ENCODE data around the gene PHLPP1. TPM values are rescaled to one million over a fixed set of nuclear protein-coding genes. Genes with fewer than 3 reads are reported as not detected.

PHLPP1 gene
- total RNA-seq, 1 donor from 2014 or later = 12.3 TPM

DNA sequence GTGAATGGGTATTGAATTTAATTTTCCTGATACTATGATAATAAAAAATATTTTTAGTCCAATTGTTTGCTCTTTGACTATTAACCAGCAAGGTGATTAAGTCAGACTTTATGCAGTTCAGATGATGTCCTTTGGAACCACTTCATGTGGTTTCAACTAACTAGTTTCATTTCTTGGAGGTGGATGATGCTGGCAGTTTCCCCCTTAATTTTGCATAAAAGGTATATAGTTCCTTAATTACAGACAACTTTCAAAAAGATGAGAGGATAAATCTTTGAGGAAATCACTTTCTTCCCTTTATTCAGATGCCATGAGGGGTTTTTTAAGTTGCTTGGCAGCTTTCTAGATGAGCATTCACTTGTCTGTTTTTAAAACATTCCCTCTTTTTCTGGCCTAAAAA is 223.1 kb downstream of the PHLPP1 start:
- no peaks in the 10 kb centered on the region for H3K36me3 Mint-ChIP-seq (ENCODE audit: low read depth)
- H3K4me3 Mint-ChIP-seq = no peak overlapping the region
- DNase-seq = peak; percentile 37
- H3K27ac Mint-ChIP-seq = no peak overlapping the region
- no peaks in the 10 kb centered on the region for H3K9me3 Mint-ChIP-seq
- no peaks in the 10 kb centered on the region for H3K27me3 Mint-ChIP-seq
- intact Hi-C loops (cut with micrococcal nuclease) = no loop called here
- H3K4me1 Mint-ChIP-seq = peaks cover 11% of the 10 kb centered on the region

DNA sequence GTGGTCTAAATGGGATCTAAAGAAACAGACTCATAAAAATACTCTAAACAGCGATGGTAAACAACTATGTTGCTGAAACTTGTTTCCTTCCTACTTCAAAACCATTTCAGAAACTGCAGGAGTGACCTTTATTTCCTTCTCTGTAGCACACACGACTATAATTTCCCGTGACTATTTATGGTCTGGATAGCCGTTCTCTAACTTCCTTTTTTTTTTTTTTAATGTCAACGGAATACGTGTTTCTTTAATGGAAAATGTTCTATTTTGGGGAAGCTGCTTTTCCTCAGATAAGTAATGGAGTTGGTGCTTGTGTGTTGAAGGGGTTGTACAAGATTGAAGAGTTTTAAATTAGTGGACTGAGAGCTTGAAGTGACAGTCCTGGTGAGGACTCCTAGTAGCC is 224.1 kb downstream of the PHLPP1 start:
- intact Hi-C loops (cut with micrococcal nuclease) = no loop called here
- Mint-ChIP-seq H3K36me3 (ENCODE audit: low read depth) (no peaks in the 10 kb centered on the region), H3K27me3 (no peaks in the 10 kb centered on the region), H3K9me3 (no peaks in the 10 kb centered on the region), H3K4me3 (no peak overlapping the region), H3K27ac (no peak overlapping the region), H3K4me1 (peaks cover 11% of the 10 kb centered on the region)
- no peak for DNase-seq

DNA sequence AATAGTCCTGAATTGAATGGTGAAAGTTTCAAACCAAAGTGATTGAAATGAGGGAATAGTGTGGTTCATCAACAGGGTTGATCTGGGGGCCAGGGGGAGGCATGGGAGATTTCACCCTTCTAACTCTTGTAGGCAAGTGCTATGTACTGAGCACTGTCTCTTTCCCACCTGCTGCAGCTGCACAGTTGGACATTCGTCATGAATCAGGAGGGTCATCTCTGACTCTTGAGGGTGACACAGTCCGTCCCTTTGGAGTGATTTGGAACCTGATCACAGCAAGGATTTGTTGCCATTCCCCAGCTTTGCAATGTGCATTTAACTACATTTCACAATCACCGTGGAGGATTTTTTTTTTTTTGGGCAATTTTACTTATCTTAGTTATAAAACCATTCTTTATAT is 224.6 kb downstream of the PHLPP1 start:
- no peaks in the 10 kb centered on the region for H3K27me3 Mint-ChIP-seq
- intact Hi-C loops (cut with micrococcal nuclease) = no loop called here
- peaks cover 11% of the 10 kb centered on the region for H3K4me1 Mint-ChIP-seq
- no peak overlapping the region for H3K4me3 Mint-ChIP-seq
- no peak for DNase-seq
- no peak overlapping the region for H3K27ac Mint-ChIP-seq
- no peaks in the 10 kb centered on the region for H3K9me3 Mint-ChIP-seq
- no peaks in the 10 kb centered on the region for H3K36me3 Mint-ChIP-seq (ENCODE audit: low read depth)

DNA sequence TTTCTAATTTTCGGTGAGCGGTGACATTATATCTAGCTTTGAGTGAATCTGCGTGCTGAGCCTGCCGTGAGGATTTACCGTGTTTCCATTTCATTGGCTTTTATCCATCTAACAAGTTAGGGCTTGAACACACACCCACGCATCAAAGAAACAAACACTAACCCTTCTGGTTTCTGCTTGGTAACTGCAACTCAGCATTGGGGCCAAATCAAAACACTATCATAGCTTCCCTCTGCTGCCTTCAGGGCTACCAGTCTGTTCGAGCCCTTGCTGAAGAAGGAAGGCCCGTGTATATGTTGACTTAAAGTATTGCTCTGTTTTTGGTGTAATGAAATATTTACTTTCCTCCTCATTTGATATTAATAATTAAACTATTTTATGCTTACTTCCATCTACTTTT is 227.2 kb downstream of the PHLPP1 start:
- Mint-ChIP-seq H3K4me3 (no peak overlapping the region), H3K9me3 (no peaks in the 10 kb centered on the region), H3K27me3 (no peaks in the 10 kb centered on the region), H3K36me3 (ENCODE audit: low read depth) (peaks cover 4% of the 10 kb centered on the region), H3K27ac (no peak overlapping the region), H3K4me1 (peaks cover 11% of the 10 kb centered on the region)
- intact Hi-C loops (cut with micrococcal nuclease) = no loop called here
- peak; percentile 38 for DNase-seq

DNA sequence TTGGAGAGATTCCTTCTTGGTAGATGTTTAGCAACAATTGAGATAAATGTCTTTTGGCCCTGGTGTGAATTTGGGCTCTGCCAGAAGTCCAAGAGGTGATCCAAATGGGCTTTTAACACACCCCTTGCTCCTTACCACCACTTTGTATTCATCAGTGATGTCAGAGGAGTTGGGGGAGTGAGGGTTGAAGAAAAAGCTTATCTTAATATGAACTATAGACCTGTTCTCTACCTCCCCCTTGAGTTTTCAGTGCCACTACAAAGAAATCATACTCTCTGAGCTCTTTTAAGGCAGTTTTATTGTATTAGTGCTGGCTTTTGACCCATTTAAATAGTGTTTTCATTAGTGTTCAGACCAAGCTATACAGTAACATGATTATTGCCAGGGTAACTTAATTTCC is 229.1 kb downstream of the PHLPP1 start:
- intact Hi-C loops (cut with micrococcal nuclease) = no loop called here
- Mint-ChIP-seq H3K4me3 (no peak overlapping the region), H3K9me3 (no peaks in the 10 kb centered on the region), H3K27me3 (no peaks in the 10 kb centered on the region), H3K4me1 (peaks cover 2% of the 10 kb centered on the region), H3K36me3 (ENCODE audit: low read depth) (peaks cover 4% of the 10 kb centered on the region), H3K27ac (no peak overlapping the region)
- peak; percentile 34 for DNase-seq

DNA sequence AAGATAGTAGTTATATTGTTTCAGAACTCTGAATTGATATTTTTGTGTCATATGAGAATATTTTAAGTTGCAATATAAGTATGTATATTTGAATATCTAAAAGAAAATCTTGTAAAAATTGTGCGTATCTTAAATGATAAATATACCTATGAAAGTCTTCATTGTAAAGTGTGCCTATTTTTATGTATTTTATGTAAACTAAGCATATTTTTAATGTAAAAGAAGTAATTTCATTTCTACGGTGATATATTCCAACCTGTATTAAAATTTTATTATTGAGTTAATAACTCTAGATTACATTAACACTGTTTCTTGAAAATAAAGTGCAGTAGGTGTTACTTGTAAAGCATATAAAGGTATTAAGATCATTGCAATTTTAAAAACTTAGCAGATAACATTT is 233.4 kb downstream of the PHLPP1 start:
- H3K27me3 Mint-ChIP-seq = no peaks in the 10 kb centered on the region
- peaks cover 6% of the 10 kb centered on the region for H3K4me1 Mint-ChIP-seq
- intact Hi-C loops (cut with micrococcal nuclease) = no loop called here
- H3K36me3 Mint-ChIP-seq (ENCODE audit: low read depth) = peaks cover 4% of the 10 kb centered on the region
- H3K9me3 Mint-ChIP-seq = no peaks in the 10 kb centered on the region
- H3K27ac Mint-ChIP-seq = no peak overlapping the region
- no peak overlapping the region for H3K4me3 Mint-ChIP-seq
- no peak for DNase-seq

DNA sequence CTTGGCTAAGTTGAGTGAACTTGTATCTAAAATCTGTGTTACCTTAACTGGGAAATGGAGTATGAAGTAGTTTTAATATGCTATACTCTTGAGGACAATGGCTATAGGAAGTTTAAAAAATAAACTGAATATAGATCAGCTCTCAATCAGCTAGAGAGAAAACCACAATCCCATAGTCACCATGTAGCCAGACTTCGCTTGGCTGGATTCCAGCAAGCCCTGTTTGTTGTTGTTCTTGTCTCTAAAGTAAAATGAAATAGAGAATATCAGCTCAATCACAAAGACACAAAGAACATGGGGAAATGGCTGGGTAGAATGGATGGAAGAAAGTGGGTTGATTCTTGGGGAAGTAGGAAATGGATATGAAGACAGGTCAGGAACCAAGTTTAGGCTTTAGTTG is 234.9 kb downstream of the PHLPP1 start:
- intact Hi-C loops (cut with micrococcal nuclease) = loop anchor here (10.0 kb wide), 1 partner anchor 105 kb away; no protein-coding TSS in a partner anchor

DNA sequence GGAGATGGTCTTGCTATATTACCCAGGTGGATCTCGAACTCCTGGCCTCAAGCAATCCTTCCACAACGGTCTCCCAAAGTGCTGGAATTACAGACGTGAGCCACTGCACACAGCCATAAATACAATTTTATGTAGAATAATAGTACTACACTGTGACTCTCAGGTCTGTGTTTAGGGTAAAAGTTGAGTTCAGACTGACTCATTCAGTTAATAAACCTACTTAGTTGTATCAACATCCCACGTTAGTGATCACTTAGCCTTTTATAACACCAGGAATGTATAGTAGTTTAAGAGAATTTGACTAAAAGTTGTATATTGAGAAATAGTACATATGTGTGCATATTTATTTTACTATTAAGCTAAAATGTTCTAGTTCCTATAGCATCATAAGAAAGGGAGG is 237.5 kb downstream of the PHLPP1 start:
- Mint-ChIP-seq H3K4me1 (peaks cover 14% of the 10 kb centered on the region), H3K36me3 (ENCODE audit: low read depth) (no peaks in the 10 kb centered on the region), H3K27ac (no peak overlapping the region), H3K27me3 (no peaks in the 10 kb centered on the region), H3K4me3 (no peak overlapping the region), H3K9me3 (no peaks in the 10 kb centered on the region)
- DNase-seq = no peak
- intact Hi-C loops (cut with micrococcal nuclease) = loop anchor here (10.0 kb wide), 1 partner anchor 108 kb away; no protein-coding TSS in a partner anchor

More for the DNA sequence above, 234.9 kb downstream of the PHLPP1 start:
- no peak for DNase-seq
- Mint-ChIP-seq H3K9me3 (no peaks in the 10 kb centered on the region), H3K4me3 (no peak overlapping the region), H3K4me1 (peaks cover 14% of the 10 kb centered on the region), H3K27me3 (no peaks in the 10 kb centered on the region), H3K27ac (no peak overlapping the region), H3K36me3 (ENCODE audit: low read depth) (peaks cover 4% of the 10 kb centered on the region)

DNA sequence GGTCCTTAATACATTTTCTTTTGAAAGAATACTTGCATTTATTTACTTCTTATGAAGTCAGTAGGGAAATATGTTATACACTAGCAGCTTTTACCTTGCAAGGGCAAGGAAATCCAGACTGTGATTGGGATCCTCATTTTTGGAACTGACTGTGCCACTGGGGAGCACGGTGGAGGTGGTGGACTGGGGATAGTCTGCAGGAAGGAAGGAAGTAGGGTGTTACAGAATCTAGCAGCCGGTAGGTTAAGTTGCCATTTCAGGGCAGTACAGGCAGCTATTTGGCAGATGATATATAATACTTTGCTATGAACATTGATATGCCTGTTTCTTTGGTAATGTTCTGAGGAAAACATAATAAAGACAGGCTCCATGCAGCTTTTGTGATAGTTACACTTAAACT is 238.3 kb downstream of the PHLPP1 start:
- Mint-ChIP-seq H3K4me1 (peaks cover 14% of the 10 kb centered on the region), H3K36me3 (ENCODE audit: low read depth) (no peaks in the 10 kb centered on the region), H3K9me3 (no peaks in the 10 kb centered on the region), H3K27me3 (no peaks in the 10 kb centered on the region), H3K27ac (no peak overlapping the region), H3K4me3 (no peak overlapping the region)
- DNase-seq = no peak
- intact Hi-C loops (cut with micrococcal nuclease) = loop anchor here (10.0 kb wide), 1 partner anchor 109 kb away; no protein-coding TSS in a partner anchor

DNA sequence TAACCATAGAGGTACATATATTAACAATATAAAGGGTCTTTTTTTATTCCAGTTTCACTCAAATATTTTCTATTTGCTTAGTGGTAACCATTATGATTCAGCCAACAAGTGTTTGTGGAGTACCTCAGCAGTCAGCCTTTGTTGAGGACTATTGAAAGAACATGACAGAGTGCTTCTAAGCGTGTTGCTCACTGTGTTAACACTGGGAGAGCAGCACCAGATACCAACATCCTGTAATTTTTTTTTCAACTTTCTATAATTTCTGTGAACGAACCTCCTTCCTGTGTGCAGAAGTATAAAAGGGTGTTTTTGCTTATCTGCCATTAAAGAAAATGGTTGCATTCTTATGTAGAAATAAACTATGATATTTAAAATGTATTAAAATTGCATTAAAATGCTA is 239.0 kb downstream of the PHLPP1 start:
- H3K36me3 Mint-ChIP-seq (ENCODE audit: low read depth) = no peaks in the 10 kb centered on the region
- DNase-seq = no peak
- H3K4me3 Mint-ChIP-seq = no peak overlapping the region
- H3K9me3 Mint-ChIP-seq = no peaks in the 10 kb centered on the region
- H3K27ac Mint-ChIP-seq = no peak overlapping the region
- no peaks in the 10 kb centered on the region for H3K27me3 Mint-ChIP-seq
- intact Hi-C loops (cut with micrococcal nuclease) = loop anchor here (10.0 kb wide), 1 partner anchor 110 kb away; no protein-coding TSS in a partner anchor
- peaks cover 14% of the 10 kb centered on the region for H3K4me1 Mint-ChIP-seq

DNA sequence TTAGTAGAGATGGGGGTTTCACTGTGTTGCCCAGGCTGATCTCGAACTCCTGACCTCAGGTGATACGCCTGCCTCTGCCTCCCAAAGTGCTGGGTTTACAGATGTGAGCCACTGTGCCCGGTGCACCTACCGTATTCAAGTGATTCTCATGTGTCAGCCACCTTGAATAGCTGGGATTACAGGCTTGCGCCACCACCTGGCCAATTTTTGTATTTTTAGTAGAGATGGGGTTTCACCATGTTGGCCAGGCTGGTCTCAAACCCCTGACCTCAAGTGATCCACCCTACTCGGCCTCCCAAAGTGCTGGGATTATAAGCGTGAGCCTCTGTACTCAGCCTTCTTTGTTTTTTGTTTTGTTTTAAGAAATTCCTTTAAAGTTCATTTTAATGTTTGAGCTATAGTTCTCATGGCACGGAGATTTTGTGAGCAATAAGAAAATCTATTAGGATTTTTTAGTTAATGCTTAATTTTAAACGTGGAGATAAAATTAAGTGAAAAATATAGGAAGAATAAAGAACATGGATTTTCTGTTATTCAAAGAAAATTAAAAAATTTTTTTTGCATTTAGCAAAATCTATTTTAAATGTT is 242.6 kb downstream of the PHLPP1 start:
- H3K4me1 Mint-ChIP-seq = peaks cover 14% of the 10 kb centered on the region
- no peaks in the 10 kb centered on the region for H3K27me3 Mint-ChIP-seq
- H3K36me3 Mint-ChIP-seq (ENCODE audit: low read depth) = no peaks in the 10 kb centered on the region
- H3K27ac Mint-ChIP-seq = no peak overlapping the region
- H3K4me3 Mint-ChIP-seq = no peak overlapping the region
- peak; percentile 89 for DNase-seq
- intact Hi-C loops (cut with micrococcal nuclease) = loop anchor here (1.0 to 10.0 kb wide), 3 partner anchors 113 to 371 kb away; no protein-coding TSS in a partner anchor
- no peaks in the 10 kb centered on the region for H3K9me3 Mint-ChIP-seq

DNA sequence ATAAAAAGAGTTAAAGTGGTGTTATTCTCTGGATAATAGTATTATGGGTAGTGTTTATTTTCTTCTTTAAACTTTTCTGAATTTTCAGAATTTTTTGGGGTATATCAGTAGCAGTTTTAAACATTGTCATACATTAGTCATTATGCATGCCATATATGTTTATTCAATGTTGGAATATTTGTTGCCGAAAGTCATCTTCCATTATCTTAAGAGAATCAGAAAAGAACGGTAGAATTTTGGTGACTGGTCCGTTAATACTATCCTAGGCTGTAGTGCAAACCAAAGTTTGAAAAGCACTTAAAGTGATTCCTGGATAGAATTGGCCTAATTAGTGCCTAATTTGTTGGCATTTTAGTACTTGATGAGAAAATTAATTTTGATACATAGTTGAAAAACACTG is 244.1 kb downstream of the PHLPP1 start:
- Mint-ChIP-seq H3K9me3 (no peaks in the 10 kb centered on the region), H3K4me3 (no peak overlapping the region), H3K27me3 (no peaks in the 10 kb centered on the region), H3K36me3 (ENCODE audit: low read depth) (no peaks in the 10 kb centered on the region), H3K27ac (no peak overlapping the region), H3K4me1 (peaks cover 5% of the 10 kb centered on the region)
- DNase-seq = no peak
- intact Hi-C loops (cut with micrococcal nuclease) = loop anchor here (2.0 to 10.0 kb wide), 2 partner anchors 115 to 373 kb away; no protein-coding TSS in a partner anchor

DNA sequence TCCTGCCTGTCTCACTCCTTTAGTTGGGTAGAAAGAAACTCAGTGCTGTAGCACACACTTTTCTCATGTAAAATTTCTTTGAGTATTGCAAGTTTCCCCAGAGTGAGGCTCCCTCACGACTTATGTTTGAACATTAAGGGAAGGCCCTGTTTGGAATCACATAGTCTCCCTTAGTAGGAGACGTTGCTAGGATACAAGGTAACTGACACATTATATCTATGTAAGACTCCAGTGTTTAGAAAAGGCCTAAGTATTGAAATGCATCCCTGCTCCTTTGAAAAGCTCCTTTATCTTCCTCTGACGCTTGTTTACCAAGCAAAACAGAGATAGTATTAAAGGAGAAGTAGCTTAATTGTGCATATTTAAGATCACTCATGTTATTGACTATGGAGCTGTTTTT is 248.2 kb downstream of the PHLPP1 start:
- Mint-ChIP-seq H3K4me3 (no peak overlapping the region), H3K27me3 (no peaks in the 10 kb centered on the region), H3K4me1 (no peaks in the 10 kb centered on the region), H3K36me3 (ENCODE audit: low read depth) (no peaks in the 10 kb centered on the region), H3K9me3 (no peaks in the 10 kb centered on the region), H3K27ac (no peak overlapping the region)
- intact Hi-C loops (cut with micrococcal nuclease) = no loop called here
- no peak for DNase-seq

DNA sequence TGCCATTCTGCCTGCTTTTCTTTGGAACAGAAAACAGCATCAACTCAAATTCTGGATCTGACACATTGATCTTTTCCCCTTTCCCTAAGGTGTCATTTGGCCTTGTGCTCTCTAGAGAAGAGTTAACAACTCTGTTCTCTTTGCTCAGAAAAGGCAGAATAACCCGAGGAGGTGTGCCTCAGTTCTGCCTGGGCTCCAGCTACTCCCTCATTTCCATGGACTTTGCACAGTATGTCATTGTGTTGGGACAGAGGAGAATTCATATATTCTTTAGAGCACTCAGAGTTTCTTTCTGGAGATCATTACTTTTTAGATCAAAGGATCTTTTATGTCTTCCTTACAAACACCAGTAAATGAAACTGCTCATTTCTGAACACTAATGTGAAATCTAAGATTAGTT is 249.1 kb downstream of the PHLPP1 start:
- no peaks in the 10 kb centered on the region for H3K36me3 Mint-ChIP-seq (ENCODE audit: low read depth)
- H3K4me1 Mint-ChIP-seq = no peaks in the 10 kb centered on the region
- intact Hi-C loops (cut with micrococcal nuclease) = no loop called here
- DNase-seq = no peak
- no peak overlapping the region for H3K27ac Mint-ChIP-seq
- H3K27me3 Mint-ChIP-seq = no peaks in the 10 kb centered on the region
- H3K4me3 Mint-ChIP-seq = no peak overlapping the region
- H3K9me3 Mint-ChIP-seq = no peaks in the 10 kb centered on the region

DNA sequence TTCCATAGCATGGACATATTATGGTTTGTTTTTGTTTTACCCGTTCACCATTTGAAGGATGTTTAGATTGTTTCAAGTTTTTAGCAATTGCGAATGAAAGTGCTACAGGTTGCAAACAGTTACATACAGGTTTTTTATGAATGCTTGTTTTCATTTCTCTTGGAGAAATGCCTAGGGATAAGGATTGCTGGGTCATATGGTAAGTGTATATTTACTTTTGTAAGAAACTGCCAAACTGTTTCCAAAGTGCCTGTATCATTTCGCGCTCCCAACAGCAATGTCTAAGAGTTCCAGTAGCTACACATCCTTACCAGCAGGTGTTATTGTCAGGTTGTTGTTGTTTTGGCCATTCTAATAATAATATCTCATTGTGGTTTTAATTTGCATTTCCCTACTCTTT is 251.7 kb downstream of the PHLPP1 start:
- Mint-ChIP-seq H3K4me3 (no peak overlapping the region), H3K4me1 (no peaks in the 10 kb centered on the region), H3K9me3 (no peaks in the 10 kb centered on the region), H3K36me3 (ENCODE audit: low read depth) (no peaks in the 10 kb centered on the region), H3K27me3 (no peaks in the 10 kb centered on the region), H3K27ac (no peak overlapping the region)
- DNase-seq = no peak
- intact Hi-C loops (cut with micrococcal nuclease) = no loop called here
